BLaER1 (cell line): ENCODE measurements around the gene DSE.

Experiments
- H3K27ac ChIP-seq: shearing (Covaris generic); formaldehyde crosslinking; 2 replicates; pipeline ENCODE4 v1.8.1; 2022
- H3K27me3 ChIP-seq: shearing (Covaris generic); formaldehyde crosslinking; 2 replicates; pipeline ENCODE4 v1.8.1; 2022
- H3K36me3 ChIP-seq: shearing (Covaris generic); formaldehyde crosslinking; 2 replicates; pipeline ENCODE4 v1.8.1; 2022
- H3K4me1 ChIP-seq: shearing (Covaris generic); formaldehyde crosslinking; 2 replicates; pipeline ENCODE4 v1.8.1; 2022
- H3K4me2 ChIP-seq: shearing (Covaris generic); formaldehyde crosslinking; 2 replicates; pipeline ENCODE4 v1.8.1; 2022
- H3K4me3 ChIP-seq: shearing (Covaris generic); formaldehyde crosslinking; 2 replicates; pipeline ENCODE4 v1.8.1; 2022
- H3K9ac ChIP-seq: shearing (Covaris generic); formaldehyde crosslinking; 2 replicates; pipeline ENCODE4 v1.8.1; 2022
- H3K9me3 ChIP-seq: shearing (Covaris generic); formaldehyde crosslinking; 2 replicates; pipeline ENCODE4 v1.8.1; 2022
- H4K20me1 ChIP-seq: shearing (Covaris generic); formaldehyde crosslinking; 2 replicates; pipeline ENCODE4 v1.8.1; 2022
- Cebpa-rat ChIP-seq: shearing (Covaris generic); IDR thresholded peaks from 2 replicates; pipeline ENCODE4 v1.8.1; 2022

DSE gene

DNA sequence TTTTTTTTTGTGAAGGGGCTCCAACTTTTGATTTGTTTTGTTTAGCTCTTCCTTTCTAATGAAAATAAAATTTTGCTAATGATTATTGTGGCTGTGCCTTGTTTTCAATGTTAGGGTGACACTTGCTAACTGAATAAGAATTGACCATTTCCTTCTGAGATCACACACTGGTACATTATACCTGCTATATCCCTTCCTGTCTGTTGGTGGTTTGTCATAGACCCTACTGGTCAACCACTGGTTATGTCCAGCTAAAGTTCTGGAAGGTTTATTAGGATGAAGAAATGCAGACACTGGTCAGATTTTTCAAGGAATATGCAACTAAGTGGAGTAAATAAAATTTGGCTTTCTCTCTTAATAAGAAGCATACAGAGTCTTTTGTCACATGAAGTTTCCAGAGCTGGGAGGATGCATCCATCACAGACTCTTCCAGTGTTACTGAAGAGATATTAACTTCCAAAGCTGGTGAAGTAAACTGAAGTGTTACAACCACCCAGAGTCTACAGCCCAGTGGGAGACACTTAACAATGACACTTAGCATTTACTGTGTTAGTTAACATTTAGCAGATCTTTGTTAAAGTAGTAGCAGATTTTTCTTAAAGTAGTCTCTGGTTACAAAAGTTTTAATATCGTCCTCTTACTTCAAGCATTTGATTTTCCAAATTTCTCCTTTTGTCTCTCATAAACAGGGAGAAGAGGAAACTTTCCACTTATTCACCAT lies 121.0 kb downstream of the DSE start:
- H3K9me3 ChIP-seq, result no peaks in the 10 kb centered on the region
- TF ChIP-seq Cebpa-rat, result no peak
- H3K4me2 ChIP-seq, result no peak overlapping the region
- no peaks in the 10 kb centered on the region for H3K4me1 ChIP-seq
- no peaks in the 10 kb centered on the region for H4K20me1 ChIP-seq
- H3K36me3 ChIP-seq, result no peaks in the 10 kb centered on the region
- no peak overlapping the region for H3K9ac ChIP-seq
- no peak overlapping the region for H3K27ac ChIP-seq
- H3K27me3 ChIP-seq, result no peaks in the 10 kb centered on the region
- no peak overlapping the region for H3K4me3 ChIP-seq

DNA sequence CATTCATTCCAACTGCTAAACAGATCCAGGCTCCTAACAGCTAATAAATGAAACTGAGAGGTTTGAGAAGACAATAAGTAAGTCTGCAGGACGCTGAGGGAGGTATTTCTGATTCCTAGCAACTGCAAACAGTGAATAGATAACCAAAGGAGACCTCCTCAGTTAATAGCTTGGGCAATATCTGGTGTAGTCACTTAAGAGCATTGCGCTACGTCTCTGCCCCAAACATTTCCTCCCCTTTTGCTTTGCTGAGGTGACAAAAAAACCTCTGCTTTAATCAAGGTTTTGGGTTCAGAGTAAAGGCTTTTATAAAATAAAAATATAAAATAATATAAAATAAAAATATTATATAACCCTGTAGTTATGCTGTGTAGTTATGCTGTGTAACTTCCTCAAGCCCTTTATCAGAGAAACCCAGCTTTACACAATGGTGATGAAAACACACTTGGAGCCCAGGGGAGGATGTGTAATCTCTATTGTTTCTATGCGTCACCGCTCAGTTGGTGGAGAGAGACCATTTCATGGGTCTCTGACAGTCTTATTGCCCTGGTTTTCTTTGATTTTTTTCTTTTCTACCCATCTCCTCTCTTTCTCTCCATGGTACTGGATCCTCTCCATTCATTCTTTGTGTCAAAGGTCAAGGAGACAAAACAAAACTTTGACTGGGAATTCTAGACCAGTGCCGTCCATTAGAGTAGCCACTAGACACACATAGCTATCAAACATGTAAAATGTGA lies 121.8 kb downstream of the DSE start:
- Histone ChIP-seq H3K27ac (no peak overlapping the region), H3K4me2 (no peak overlapping the region), H3K4me3 (no peak overlapping the region), H3K9ac (no peak overlapping the region), H3K4me1 (no peaks in the 10 kb centered on the region), H3K36me3 (no peaks in the 10 kb centered on the region), H3K9me3 (no peaks in the 10 kb centered on the region), H4K20me1 (no peaks in the 10 kb centered on the region), H3K27me3 (no peaks in the 10 kb centered on the region)
- TF ChIP-seq Cebpa-rat, result no peak
